SU-DHL-6 (cell line): ENCODE results near the gene GCC1.

Source experiments
- EZH2phosphoT487 ChIP-seq: fragments of 200-600 bp; sonication (generic), shearing (Covaris generic); conservative IDR thresholded peaks from 2 replicates; pipeline ENCODE4 v1.6.1; 2018; ENCODE audit warnings: mild to moderate bottlenecking, antibody characterized with exemption, low read length, moderate library complexity, mixed read lengths
- TF ChIP-seq, protein P1 (sequence below): fragments of 200-600 bp; sonication (generic); IDR thresholded peaks from one replicate; pipeline ENCODE4 v1.5.1; 2017; ENCODE audit warnings: antibody characterized with exemption, mild to moderate bottlenecking, low read length, moderate library complexity; ENCODE audit not compliant: insufficient read depth, poor library complexity, severe bottlenecking

DNA sequence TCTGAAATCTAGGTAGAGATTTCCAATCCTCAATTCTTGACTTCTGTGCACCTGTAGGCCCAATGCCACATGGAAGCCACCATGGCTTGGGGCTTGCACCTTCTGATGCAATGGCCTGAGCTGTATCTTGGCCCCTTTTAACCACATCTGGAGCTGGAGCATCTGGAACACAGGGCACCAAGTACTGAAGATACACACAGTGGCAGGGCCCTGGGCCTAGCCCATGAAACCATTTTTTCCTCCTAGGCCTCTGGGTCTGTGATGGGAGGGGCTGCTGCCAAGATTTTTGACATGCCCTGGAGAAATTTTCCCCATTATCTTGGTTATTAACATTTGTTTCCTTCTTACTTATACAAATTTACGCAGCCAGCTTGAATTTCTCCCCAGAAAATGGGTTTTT lies 39.1 kb downstream of the GCC1 start:
- TF ChIP-seq, protein P1, sequence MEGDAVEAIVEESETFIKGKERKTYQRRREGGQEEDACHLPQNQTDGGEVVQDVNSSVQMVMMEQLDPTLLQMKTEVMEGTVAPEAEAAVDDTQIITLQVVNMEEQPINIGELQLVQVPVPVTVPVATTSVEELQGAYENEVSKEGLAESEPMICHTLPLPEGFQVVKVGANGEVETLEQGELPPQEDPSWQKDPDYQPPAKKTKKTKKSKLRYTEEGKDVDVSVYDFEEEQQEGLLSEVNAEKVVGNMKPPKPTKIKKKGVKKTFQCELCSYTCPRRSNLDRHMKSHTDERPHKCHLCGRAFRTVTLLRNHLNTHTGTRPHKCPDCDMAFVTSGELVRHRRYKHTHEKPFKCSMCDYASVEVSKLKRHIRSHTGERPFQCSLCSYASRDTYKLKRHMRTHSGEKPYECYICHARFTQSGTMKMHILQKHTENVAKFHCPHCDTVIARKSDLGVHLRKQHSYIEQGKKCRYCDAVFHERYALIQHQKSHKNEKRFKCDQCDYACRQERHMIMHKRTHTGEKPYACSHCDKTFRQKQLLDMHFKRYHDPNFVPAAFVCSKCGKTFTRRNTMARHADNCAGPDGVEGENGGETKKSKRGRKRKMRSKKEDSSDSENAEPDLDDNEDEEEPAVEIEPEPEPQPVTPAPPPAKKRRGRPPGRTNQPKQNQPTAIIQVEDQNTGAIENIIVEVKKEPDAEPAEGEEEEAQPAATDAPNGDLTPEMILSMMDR, result no peak
- no peak for TF ChIP-seq EZH2phosphoT487
